ENCODE results near the gene NVL.
"Not testable (repeated sequence)": the region's sequence is repeated elsewhere in the genome, so short reads cannot be mapped to it uniquely, and the experiment has no call there.

The NVL gene

DNA sequence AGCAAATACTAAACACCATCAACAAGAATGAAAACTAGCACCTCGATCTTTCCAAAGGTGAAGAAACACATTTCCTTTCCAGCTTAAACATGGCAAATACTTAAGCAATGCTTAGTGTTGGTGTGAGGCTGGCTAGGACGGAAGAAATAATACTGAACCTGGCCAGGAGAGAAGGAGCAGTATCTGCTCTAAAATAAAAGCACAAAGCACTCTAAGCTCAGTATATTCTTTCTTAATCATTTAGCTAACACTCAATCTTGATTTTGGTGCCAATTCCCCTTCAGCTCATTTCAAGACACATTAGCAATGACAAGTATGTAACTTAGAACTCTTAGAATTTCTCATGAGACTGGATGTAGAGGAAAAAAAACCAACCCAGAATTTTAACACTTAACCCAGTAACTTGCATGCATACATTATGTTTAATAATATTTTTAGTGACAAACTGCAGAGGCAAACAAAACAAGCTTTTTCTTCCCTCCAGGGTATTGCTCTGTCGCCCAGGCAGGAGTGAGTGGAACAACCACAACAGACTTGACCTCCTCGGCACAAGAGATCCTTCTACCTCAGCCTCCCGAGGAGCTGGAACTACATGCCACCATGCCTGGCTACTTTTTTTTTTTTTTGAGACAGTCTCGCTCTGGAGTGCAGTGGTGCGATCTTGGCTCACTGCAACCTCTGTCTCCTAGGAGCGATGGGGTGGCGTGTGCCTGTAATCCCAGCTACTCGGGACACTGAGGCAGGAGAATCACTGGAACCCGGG, 92.7 kb downstream of the NVL start:
- DNase-seq (ENCODE audit: low read depth, low spot score): no peak

GRCh38 chr1:224235813-224236493, 94.0 kb downstream of the NVL start:
- peak; percentile 51 for DNase-seq (ENCODE audit: low read depth, low spot score)

- DNase-seq (ENCODE audit: low read depth, low spot score): no peak
Observed at GRCh38 chr1:224234017-224234416, 96.0 kb downstream of the NVL start.

DNA sequence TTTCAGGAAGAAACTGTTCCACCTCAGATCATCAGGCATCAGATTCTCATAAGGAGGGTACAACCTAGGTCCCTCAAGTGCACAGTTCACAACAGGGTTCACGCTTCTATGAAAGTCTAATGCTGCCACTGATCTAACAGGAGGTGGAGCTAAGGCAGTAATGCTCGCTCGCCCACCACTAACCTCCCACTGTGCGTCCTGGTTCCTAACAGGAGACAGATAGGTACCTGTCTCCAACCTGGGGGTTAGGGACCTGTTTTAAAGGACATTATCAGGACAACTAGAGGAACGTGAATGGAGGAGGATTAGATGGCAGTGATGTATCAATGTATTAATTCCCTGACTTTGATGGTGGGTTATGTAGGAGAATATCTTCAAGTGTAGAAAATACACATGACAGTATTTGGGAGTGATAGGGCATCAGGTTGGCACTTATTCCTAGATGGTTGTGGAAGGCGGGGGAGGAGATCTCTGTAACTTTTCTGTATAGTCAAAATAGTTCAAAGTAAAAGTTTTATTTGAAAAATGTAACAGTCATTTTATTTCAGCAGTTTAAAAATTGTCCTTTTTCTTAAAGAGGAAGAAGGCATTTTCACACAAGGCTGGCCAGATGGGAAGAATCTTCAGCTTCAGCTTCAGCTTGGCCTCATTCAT, 103.0 kb downstream of the NVL start:
- no peak for DNase-seq (ENCODE audit: low read depth, low spot score)

DNA sequence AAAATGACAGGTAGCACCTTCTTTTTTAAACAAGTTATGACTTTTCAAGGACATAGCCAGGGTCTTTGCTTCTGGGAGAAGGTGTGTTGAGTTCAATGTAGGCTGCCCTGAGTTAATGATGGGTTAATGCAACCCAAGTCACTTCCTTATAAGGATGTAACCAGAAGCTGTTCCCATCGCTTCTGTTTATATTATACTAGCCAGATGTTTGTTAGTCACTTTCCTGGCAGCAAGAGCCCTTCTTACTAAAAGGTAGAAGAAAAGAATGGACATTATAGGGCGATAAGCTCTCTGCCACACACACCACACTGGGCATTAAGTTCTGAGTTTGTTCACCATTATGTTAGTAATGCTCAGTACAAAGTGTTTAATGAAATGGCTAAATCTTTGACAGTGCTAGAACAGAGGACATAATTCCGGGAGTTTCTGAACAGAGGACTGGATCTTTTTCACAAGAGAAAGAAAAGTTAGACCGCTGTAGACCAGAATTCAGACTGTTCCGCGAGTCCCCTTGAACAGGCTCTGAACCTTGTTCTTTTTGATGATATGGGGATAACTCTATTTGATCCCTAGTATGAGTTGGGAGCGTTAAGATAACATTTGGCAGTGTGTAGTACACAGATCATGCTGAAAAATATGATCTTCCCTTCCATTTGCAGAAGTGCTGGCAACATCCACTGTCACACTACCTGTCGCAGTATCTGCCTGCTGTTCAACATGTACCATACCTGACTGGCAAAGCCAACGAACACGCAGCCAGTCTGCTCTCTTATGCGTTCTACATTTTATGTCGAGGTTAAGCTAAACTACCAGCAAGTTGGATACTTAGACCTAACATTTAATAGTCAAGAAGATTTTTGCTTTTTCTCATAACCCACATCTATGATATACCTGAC, 105.9 kb downstream of the NVL start:
- DNase-seq (ENCODE audit: low read depth, low spot score): no peak

- DNase-seq (ENCODE audit: low read depth, low spot score): no peak
Observed at GRCh38 chr1:224219612-224220059, 110.3 kb downstream of the NVL start.

GRCh38 chr1:224219011-224219611, 110.9 kb downstream of the NVL start:
- DNase-seq (ENCODE audit: low read depth, low spot score): no peak

GRCh38 chr1:224217655-224218623, 112.0 kb downstream of the NVL start:
- DNase-seq (ENCODE audit: low read depth, low spot score): no peak

DNA sequence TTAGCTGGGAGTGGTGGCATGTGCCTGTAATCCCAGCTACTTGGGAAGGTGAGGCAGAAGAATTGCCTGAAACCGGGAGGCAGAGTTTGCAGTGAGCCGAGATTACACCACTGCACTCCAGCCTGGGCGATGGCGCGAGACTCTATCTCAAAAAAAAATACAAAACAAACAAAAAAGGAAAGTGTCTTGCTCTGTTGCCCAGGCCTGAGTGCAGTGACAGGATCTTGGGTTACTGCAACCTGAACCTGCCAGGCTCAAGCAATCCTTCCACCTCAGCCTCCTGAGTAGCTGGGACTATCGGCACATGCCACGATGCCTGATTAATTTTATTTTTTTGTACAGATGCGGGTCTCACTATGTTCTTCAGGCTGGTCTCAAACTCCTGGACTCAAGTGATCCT, 113.6 kb downstream of the NVL start:
- DNase-seq (ENCODE audit: low read depth, low spot score): no peak

DNA sequence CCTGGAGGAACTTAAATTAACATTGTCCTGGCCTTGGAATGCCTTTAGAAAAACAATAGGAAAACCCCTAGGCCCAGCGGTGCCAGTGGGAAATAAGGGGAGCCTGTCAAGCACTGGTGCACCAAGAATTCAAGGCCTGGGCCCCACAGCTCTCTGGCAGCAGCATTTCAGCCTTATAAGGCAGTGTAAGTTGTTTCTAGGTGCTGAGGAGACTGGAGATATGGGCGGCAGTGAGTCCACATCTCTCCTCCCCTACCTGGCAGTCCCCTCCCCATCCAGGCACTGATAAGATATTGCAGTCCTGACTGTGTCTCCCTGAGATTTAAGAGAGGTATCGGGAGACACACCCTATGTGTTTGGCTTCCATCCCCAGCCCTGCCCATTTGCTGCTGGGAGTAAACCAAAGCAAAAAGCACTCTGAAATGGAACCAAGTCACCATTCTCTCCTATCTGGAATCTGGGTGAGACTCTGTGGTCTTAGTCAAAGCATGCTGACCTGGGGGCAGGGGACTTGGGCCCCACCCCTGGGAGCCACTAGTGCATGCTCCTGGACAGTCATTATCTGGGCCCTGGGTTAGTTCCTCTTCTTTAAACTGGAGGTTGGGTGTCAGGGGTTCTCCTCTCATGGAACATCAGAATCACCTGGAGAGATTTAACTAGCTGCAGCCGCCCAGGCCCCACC, 116.4 kb downstream of the NVL start:
- peak; percentile 75 for DNase-seq (ENCODE audit: low read depth, low spot score)

GRCh38 chr1:224212618-224213061, 117.3 kb downstream of the NVL start:
- DNase-seq (ENCODE audit: low read depth, low spot score): peak; percentile 55

GRCh38 chr1:224211206-224211962, 118.6 kb downstream of the NVL start:
- no peak for DNase-seq (ENCODE audit: low read depth, low spot score)

DNA sequence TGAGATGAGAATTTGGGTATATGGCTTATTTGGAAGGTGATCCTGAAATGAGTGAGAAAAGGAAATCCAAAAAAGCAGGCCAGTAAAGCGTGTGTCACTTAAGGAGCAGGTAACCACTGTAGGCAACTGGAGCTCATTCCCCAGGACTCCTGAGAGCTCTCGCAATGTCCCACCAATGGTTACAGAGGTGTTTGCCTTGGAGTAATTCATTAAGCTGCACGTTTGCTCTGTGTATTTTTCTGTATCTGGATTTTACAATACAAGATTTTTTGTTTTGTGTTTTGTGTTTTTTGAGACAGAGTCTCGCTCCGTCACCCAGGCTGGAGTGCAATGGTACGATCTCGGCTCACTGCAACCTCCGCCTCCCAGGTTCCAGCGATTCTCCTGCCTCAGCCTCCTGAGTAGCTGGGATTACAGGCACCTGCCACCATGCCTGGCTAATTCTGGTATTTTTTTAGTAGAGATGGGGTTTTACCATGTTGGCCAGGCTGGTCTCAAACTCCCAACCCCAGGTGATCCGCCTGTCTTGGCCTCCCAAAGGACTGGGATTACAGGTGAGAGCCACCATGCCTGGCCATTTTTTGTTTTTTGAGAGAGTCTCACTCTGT, 123.9 kb downstream of the NVL start:
- DNase-seq (ENCODE audit: low read depth, low spot score): not testable (repeated sequence)

DNA sequence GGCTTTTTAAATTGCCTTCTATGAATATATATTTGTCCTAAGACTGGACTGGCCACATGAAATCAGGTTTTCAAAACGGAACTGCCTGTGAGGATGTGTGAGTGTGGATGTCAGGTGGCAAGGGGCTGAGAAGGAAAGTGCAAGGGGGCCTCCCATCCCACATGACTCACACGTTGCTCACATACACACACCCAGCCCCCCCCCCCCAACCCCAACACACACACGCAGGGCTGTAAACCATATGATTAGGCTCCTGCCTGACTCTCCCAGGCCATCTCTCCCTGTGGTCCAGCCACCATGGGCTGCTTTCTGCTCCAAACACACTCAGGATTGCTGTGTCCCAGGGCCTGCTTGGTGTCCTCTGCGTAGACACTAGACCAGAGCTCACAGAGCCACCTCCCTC, 124.5 kb downstream of the NVL start:
- no peak for DNase-seq (ENCODE audit: low read depth, low spot score)

DNA sequence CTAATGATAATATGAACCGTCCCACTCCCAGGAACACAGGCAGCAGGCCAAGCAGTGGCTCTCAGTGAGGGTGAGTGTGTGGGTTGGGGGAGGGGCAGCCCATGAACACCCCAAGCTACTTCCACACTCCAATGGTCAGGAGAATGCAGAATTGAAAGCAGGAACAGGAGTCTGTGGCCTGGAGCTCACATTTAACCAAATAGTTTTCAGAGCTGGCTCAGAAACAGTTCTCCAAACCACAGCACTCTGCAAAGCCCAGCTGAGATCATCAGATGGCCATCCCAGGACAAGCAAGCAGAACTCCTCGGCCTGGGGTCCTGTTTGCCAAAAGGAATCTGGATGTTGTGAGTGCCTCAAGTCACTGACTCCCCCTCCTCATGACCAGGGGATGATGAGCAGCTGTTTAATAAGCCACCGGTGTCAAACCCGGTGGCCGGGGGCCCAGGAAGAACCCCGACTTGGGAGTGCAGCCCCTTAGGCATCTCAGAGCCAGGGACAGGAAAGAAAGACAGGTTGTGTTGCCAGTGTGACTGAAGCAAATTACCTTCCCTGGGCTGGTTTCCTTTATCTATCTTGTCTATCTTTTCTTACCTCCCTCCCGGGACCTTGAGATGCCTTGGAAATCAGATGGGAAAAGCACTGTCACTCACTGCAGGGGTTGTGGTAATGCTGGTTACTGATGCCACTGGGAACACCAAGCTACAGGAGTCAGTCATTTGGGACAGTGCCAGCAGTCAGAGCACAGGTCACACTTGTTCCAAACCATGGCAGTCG, 126.5 kb downstream of the NVL start:
- peak; percentile 90 for DNase-seq (ENCODE audit: low read depth, low spot score)

DNA sequence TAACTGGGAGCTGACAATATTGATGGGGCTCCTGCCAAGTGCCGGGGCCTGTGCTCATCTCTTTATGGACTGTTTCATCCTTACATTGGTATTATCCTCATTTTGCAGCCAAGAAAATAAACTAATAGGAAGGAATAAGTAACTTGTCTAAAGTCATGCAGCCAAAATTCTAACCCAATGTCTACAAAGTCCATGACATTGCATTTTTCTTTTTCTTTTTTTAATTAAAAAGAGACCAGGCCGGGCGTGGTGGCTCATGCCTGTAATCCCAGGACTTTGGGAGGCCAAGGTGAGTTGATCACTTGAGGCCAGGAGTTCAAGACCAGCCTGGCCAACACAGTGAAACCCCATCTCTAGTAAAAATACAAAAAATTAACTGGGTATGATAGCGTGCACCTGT, 128.1 kb downstream of the NVL start:
- no peak for DNase-seq (ENCODE audit: low read depth, low spot score)

GRCh38 chr1:224201383-224201782, 128.6 kb downstream of the NVL start:
- DNase-seq (ENCODE audit: low read depth, low spot score): no peak

All from ELF-1 (cell line).